GM18951 (cell line): ENCODE data around the gene SDHAF1.

Source experiments
- POLR2A ChIP-seq: IDR thresholded peaks from 4 replicates; pipeline ENCODE4 v1.6.1; 2011; ENCODE audit warnings: mild to moderate bottlenecking; ENCODE audit not compliant: insufficient read length, insufficient read depth; ENCODE audit errors: extremely low read depth
- in situ Hi-C: fragments of 300-500 bp; cut with MboI; formaldehyde crosslinking; loops from one replicate; pipeline ENCODE4 v1.12.0; 2022; ENCODE audit warnings: low sequenced_read_pairs, mixed read lengths, inconsistent platforms; ENCODE audit not compliant: unreplicated experiment

SDHAF1 gene

DNA sequence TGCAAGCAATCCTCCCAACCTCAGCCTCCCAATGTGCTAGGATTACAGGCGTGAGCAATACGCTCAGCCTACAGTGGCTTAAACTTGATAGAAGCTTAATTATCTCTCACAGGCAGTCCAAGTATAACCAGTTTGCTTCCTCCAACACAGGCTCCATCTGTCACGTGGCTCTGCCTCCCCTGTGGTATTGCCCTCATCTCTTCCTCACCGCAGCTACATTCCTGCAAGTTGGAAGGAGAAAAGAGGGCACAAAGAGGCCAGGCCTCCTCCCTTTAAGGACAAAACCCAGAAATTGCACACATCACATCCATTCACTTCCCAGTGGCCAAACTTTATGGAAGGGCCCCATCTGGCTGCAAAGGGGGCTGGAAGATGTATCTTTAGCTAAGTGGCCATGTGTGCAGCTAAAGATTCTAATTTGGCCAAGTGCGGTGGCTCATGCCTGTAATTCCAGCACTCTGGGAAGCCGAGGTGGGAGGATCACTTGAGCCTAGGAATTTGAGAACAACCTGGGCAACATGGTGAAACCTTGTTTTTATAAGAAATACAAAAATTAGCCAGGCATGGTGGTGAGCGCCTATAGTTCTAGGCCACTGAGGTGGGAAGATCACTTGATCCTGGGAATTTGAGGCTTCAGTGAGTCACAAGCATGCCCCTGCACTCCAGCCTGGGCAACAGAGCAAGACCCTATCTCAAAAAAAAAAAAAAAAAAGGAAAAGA lies 3.1 kb upstream of the SDHAF1 start:
- no peak for TF ChIP-seq POLR2A
- in situ Hi-C loops = no loop called here

DNA sequence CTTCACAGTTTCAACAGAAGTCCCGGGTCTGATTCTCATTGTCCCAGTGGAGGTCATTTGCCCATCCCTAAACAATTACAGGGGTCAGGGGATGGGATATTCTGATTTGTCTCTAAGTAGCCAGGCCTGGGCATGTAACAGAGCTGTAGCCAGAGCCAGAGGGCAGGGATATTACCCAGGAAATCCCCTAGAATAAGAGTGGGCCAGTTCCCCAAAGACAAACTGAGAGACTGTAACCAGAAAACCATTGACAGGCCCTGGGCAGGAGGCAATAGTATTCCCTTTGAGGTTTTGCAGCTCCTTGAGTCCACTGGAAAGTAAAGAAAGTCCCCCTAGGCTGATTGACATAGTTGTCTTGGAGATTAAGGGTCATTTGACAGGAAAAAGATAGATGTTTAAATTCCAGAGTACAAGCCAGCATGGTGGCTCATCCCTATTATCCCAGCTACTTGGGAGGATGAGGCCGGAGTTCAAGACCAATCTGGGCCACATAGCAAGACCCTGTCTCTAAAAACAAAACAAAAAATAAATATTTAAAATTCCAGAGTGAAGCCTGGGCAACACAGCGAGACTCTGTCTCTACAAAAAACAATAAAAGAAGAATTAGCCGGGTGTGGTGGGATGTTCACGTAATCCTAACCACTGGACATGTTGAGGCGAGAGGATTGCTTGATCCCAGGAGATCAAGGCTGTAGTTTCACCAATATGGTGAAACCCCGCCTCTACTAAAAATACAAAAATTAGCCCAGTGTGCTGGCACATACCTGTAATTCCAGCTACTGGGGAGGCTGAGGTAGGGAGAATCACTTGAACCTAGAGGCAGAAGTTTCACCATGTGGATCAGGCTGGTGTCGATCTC lies 1.9 kb upstream of the SDHAF1 start:
- in situ Hi-C loops = no loop called here
- no peak for TF ChIP-seq POLR2A

DNA sequence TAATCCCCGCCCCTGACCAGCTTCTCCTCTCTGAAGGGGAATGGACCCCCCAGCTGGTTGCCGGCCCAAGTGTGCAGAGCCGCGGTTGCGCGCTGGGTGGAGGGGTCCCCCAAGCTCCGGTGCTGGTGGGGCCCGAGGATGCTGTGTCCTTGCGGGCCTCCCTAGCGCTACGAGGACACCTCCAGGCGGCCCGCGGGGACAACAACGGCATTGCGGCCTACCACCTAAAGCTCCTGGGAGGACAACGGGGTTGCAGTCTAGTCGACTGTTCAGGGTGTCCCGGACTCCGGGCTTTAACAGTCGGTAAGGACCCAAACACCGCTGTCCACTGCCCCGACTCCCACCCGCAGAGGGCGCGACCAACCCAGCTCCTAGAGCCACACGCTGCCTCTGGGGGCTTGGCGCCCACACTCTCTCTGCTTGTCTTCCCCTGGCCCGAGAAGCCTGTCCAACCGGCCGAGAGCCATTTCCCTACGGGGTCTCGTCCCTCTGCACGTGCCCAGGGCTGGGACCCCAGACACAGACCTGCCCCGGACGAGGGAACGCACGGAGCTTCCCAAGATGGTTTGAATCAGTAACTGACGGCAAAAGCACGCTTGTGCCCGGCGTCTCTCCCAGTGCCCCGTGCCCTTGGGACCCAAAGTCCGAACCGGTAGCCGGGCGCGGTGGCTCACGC lies 927 bp upstream of the SDHAF1 start:
- no peak for TF ChIP-seq POLR2A
- in situ Hi-C loops = no loop called here

DNA sequence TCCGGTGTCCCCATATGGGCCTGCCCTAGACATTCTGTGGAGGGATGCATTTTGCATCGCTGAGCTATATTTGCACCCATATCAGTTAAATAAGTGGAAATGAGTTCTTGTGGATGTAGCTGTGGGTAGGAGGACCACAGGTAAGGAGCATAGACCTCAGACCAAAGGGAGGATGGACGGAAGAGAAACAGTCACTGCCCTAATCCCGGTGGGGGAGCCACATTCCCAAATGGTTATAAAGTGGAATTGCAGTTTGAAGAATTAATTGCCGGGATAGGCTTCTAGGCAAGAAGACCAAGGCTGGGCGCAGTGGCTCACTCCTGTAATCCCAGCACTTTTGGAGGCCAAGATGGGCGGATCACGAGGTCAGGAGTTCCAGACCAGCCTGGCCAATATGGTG lies 1.8 kb downstream of the SDHAF1 start:
- in situ Hi-C loops = no loop called here

DNA sequence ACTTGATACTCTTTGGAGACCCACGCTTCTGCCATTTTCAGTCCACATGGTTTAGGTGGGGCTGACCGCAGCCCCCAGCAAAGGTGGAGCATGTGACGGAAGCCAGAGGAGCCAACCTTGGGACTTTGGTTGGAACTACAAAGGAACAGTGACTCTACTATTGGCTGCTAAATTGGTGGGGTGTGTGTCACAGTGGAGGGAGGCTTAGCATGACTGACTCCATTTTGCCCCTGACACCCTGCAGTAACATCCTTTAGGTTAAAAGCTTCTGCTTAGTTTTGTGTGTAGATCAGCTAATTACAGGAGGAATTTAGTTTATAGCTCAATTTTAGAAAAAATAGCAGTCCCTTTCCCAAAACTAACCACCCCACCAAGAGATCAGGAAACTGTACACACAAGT lies 6.6 kb downstream of the SDHAF1 start:
- in situ Hi-C loops = no loop called here
- no peak for TF ChIP-seq POLR2A

More for the DNA sequence above, 1.8 kb downstream of the SDHAF1 start:
- no peak for TF ChIP-seq POLR2A

DNA sequence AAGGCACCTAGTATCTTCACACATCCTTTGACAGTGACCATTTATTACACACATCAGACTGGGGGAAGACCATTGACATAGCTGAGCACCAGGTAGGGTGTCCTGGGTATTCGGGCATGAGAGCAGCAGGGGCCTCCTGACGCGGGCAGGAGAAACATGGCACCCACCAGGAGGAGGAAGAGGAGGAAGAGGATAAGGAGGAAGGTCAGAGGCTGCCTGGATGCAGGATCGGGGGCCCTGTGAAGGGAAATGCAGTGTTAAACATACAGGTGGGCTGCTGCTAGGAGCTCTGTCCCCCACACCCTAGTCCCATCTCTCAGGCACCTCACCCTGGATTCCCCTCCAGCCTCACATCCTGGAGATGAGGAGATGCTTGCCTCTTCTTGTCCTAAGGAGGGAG lies 8.3 kb downstream of the SDHAF1 start:
- TF ChIP-seq POLR2A = no peak
- in situ Hi-C loops = no loop called here

DNA sequence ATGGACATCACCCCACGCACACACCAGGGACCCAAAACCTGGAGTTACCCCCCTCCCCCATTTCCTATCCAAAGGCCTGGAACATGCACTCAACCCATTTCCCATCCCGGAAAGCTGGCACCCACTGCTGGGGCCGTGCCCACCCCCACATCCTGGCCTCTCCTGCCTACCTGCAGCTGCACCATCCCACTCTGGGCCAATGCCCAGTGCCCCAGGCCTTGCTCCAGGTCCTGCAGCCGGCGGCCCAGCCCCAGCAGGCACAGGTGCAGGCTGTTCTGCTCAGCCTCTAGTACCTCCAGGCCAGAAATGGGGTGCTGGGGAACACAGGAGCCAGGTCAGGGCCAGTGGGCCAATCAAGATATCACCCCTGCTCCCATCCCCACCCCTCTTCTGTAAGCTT lies 12.0 kb downstream of the SDHAF1 start:
- in situ Hi-C loops = no loop called here

DNA sequence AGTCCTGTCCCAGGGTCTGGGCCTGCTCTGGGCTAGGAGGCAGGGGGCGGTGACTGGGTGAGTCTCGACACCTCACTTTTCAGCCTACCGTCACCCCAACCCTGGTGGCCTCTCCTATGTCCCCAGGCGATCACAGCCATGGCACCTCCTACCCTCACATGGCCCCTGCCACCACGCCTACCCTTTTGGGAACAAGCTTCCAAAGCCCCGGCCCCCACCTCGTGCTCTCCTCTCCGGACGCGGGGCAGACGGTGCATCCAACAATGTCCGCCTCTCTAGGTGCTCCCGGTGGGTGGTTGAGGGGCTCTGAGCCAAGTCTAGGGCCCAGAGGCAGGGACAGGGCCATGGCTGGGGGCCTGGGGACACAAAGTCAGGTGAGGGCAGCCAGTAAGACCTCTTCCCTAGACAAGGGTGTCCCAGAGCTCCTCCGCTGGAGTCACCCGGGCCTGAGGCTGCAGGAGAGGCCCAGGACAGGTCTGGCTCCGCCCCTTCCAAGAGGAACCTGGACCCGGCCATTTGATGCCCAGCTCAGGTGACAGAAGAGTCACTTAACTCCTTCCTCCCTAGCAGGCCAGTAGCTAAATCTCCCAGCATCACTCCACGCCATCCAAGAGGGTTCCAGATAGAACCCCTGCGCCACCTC lies 13.5 kb downstream of the SDHAF1 start, which contains the start of gene SYNE4:
Gene SYNE4, minus strand, starts transcription at position 478 of the 643 bp plus-strand sequence. Its CDS starts 132 bp downstream, at position 346.
- in situ Hi-C loops = no loop called here
- TF ChIP-seq POLR2A = no peak

More for the DNA sequence above, 12.0 kb downstream of the SDHAF1 start:
- no peak for TF ChIP-seq POLR2A

DNA sequence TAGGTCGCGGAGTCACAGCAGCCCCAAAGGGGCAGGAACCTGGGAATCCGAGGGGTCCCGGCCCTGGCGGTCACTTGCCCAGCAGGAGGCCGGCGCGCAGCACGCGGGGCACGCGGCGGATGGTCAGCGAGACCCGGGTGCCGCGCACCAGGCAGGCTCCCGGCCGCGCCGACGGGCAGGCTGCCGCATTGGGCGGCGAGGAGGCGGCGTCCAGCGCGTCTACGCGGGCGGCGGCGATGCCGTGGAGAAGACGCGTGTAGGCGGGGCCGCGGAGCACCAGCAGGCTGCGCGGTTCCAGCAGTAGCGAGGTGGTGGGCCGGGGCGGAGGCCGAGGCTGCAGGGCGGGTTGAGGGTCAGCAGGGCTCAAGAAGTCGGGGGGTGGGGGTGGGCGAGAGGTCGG lies 14.2 kb downstream of the SDHAF1 start:
- in situ Hi-C loops = no loop called here
- peak; percentile 44 for TF ChIP-seq POLR2A

DNA sequence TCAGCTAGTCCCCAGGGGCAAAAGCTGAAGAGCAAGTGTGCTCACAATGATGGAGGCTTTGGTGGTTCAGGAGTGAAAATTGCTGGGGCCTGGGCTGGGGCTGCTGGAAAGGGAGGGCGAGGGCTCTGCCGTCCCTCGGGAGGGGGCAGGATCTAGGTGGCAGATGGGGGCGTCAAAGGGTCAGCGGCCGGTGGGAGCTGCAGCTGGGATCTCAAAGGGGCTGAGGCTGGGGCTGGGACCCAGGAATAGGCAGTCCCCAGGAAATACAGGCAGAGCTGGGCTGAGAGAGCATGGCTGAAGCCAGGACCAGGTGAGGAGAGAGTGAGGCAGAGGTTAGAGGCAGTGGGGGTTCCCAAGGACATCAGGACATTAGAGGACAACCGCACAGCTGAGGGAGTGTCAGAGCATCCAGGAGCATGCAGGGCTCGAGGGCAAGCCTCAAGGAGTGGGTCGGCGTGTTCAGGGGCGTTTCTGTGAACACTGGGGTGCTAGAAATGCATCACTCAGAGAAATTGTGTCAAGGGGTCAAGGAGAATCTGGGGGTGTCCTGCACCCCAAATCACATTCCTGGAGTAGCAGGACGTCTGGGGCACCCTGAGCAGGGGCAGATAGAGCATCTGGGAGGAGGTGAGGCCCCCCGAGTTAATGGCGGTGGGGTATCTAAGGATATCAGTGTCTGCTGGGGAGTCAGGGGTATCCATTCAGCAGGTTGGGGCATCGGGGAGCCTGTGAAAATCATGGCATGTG lies 14.8 kb downstream of the SDHAF1 start:
- no peak for TF ChIP-seq POLR2A
- in situ Hi-C loops = no loop called here

DNA sequence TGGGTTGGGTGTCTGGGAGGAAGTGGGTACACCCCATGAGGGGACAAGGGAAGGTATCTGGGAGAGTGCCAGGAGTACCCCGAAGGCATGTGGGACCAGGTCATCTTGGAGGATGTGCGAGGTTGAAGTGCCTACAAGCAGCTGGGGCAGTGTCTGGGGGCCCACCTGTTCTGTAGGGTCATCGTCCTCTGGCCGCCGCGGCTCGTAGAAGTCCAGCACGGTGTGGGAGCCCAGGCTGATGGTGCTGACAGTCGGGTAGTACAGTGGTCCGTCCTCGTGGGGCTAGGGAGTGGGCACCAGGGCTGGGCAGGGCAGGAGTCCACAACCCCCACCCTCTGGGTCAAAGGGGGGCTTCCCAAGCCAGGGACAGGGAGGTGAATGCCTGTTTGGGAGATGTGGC lies 15.4 kb downstream of the SDHAF1 start:
- TF ChIP-seq POLR2A = no peak
- in situ Hi-C loops = no loop called here

DNA sequence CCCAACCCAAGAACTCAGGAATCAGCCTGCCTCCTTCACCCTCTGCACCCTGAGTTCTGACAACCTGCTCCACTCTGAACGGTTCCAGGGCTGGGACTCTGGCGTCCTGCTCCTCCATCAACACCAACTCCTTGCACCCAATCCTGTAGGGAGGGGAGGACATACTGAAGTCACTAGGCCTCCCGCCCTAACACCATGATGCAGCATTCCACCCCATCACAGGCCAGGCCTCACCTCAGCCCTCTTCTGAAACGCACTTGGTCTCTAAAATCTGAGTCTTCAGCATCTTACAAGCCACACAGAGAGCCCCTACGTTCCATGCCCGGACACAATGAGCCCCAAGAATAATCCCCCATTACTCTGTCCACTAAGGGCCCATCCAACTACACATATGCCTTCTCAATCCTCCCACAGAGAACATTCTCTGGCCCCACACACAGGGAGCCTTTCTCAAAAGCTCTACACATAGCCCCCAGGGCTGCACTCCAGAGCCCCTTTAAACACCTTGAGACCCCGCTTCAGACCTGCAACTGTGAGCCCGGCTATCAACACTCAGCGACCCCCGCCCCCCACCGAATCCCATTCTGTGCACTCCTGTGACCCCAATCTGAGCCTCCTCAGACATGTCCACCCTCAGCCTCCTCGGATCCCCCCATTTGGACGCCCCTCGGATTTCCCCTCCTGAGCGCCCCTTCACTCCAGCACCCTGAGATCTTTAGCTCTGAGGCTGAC lies 18.5 kb downstream of the SDHAF1 start:
- no peak for TF ChIP-seq POLR2A
- in situ Hi-C loops = no loop called here
